Adrenal gland (tissue), 5 donors: Measurements from ENCODE around the gene USP2.

ENCODE experiments used
- CTCF ChIP-seq, 6 experiments: fragments of 450-650 bp in 4 of 6; fragments of 200-600 bp in 2 of 6; sonication (generic) in 1 of 6; IDR thresholded peaks; 1 replicate in 5 of 6; 2 replicates in 1 of 6; pipeline versions ENCODE4 v1.5.1 to v1.8.0; 2016 to 2021; ENCODE audit warnings: antibody characterized with exemption in 6 of 6, mild to moderate bottlenecking in 2 of 6, moderate library complexity in 1 of 6
- POLR2A ChIP-seq, 2 donors: fragments of 450-650 bp; IDR thresholded peaks; one replicate each; pipeline ENCODE4 v1.6.1; 2017; ENCODE audit warnings: antibody characterized with exemption in 2 of 2, mild to moderate bottlenecking in 2 of 2, moderate library complexity in 1 of 2
- donor health status: DM: no; HTN: no; CAD: no.

GRCh38 chr11:119342023-119342300, 39.5 kb downstream of the USP2 start:
- TF ChIP-seq CTCF (IDR thresholded peaks at IDR 0.05) (no peak), POLR2A (IDR thresholded peaks at IDR 0.05) (no peak)
